ENCODE measurements around the gene RAB30. TPM values are rescaled to one million over a fixed set of nuclear protein-coding genes. Genes with fewer than 3 reads are reported as not detected.

Gene RAB30
- total RNA-seq, 1 donor: 12.5 TPM

GRCh38 chr11:82939456-82939855, 132.2 kb downstream of the RAB30 start:
- no peak for DNase-seq (ENCODE audit: low read depth)
- H3K4me3 ChIP-seq (ENCODE audit: low read depth, low read length): no peak overlapping the region
- TF ChIP-seq, protein P1, sequence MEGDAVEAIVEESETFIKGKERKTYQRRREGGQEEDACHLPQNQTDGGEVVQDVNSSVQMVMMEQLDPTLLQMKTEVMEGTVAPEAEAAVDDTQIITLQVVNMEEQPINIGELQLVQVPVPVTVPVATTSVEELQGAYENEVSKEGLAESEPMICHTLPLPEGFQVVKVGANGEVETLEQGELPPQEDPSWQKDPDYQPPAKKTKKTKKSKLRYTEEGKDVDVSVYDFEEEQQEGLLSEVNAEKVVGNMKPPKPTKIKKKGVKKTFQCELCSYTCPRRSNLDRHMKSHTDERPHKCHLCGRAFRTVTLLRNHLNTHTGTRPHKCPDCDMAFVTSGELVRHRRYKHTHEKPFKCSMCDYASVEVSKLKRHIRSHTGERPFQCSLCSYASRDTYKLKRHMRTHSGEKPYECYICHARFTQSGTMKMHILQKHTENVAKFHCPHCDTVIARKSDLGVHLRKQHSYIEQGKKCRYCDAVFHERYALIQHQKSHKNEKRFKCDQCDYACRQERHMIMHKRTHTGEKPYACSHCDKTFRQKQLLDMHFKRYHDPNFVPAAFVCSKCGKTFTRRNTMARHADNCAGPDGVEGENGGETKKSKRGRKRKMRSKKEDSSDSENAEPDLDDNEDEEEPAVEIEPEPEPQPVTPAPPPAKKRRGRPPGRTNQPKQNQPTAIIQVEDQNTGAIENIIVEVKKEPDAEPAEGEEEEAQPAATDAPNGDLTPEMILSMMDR (IDR thresholded peaks at IDR 0.05; ENCODE audit: insufficient read depth, low read depth, low read length): no peak

- H3K4me3 ChIP-seq (ENCODE audit: low read depth, low read length): no peak overlapping the region
- TF ChIP-seq, protein P1 (IDR thresholded peaks at IDR 0.05; ENCODE audit: insufficient read depth, low read depth, low read length): no peak
- no peak for DNase-seq (ENCODE audit: low read depth)
Observed at GRCh38 chr11:82937554-82937953, 134.1 kb downstream of the RAB30 start.

- TF ChIP-seq, protein P1 (IDR thresholded peaks at IDR 0.05; ENCODE audit: insufficient read depth, low read depth, low read length): no peak
- no peak overlapping the region for H3K4me3 ChIP-seq (ENCODE audit: low read depth, low read length)
- DNase-seq (ENCODE audit: low read depth): no peak
Observed at GRCh38 chr11:82936261-82936660, 135.4 kb downstream of the RAB30 start.

GRCh38 chr11:82932564-82932963, 139.1 kb downstream of the RAB30 start:
- TF ChIP-seq, protein P1 (IDR thresholded peaks at IDR 0.05; ENCODE audit: insufficient read depth, low read depth, low read length): no peak
- DNase-seq (ENCODE audit: low read depth): no peak
- no peak overlapping the region for H3K4me3 ChIP-seq (ENCODE audit: low read depth, low read length)

- TF ChIP-seq, protein P1 (IDR thresholded peaks at IDR 0.05; ENCODE audit: insufficient read depth, low read depth, low read length): no peak
Observed at GRCh38 chr11:82930734-82931133, 141.0 kb downstream of the RAB30 start.

GRCh38 chr11:82930229-82930628, 141.5 kb downstream of the RAB30 start:
- TF ChIP-seq, protein P1 (IDR thresholded peaks at IDR 0.05; ENCODE audit: insufficient read depth, low read depth, low read length): no peak
- no peak for DNase-seq (ENCODE audit: low read depth)

More at GRCh38 chr11:82930734-82931133, 141.0 kb downstream of the RAB30 start:
- no peak overlapping the region for H3K4me3 ChIP-seq (ENCODE audit: low read depth, low read length)
- no peak for DNase-seq (ENCODE audit: low read depth)

GRCh38 chr11:82929121-82929520, 142.6 kb downstream of the RAB30 start:
- TF ChIP-seq, protein P1 (IDR thresholded peaks at IDR 0.05; ENCODE audit: insufficient read depth, low read depth, low read length): no peak
- no peak for DNase-seq (ENCODE audit: low read depth)
- no peak overlapping the region for H3K4me3 ChIP-seq (ENCODE audit: low read depth, low read length)

More at GRCh38 chr11:82930229-82930628, 141.5 kb downstream of the RAB30 start:
- H3K4me3 ChIP-seq (ENCODE audit: low read depth, low read length): no peak overlapping the region
